IPS-18a (cell line): ENCODE data around the gene CCDC24.

Experiments
- H3K27ac ChIP-seq: one replicate; pipeline ENCODE4 v1.5.1; 2013; ENCODE audit warnings: low read length
- H3K27me3 ChIP-seq: one replicate; pipeline ENCODE4 v1.6.1; 2013; ENCODE audit warnings: mild to moderate bottlenecking, low read length; ENCODE audit not compliant: control insufficient read depth, insufficient read depth
- H3K36me3 ChIP-seq: one replicate; pipeline ENCODE4 v1.6.1; 2013; ENCODE audit warnings: low read depth, low read length; ENCODE audit not compliant: control insufficient read depth
- H3K4me1 ChIP-seq: one replicate; pipeline ENCODE4 v1.6.1; 2013; ENCODE audit warnings: low read depth, low read length; ENCODE audit not compliant: control insufficient read depth
- H3K4me3 ChIP-seq: one replicate; pipeline ENCODE4 v1.5.1; 2013; ENCODE audit warnings: low read length
- H3K9ac ChIP-seq: one replicate; pipeline ENCODE4 v1.6.1; 2013; ENCODE audit warnings: mild to moderate bottlenecking, low read length, moderate library complexity
- H3K9me3 ChIP-seq: one replicate; pipeline ENCODE4 v1.6.1; 2013; ENCODE audit warnings: low read depth, low read length; ENCODE audit not compliant: control insufficient read depth

CCDC24 gene

GRCh38 chr1:43953361-43953760 lies 38.0 kb upstream of the CCDC24 start:
- no peak overlapping the region for H3K9ac ChIP-seq
- H3K27me3 ChIP-seq, result no peaks in the 10 kb centered on the region
- no peaks in the 10 kb centered on the region for H3K4me1 ChIP-seq
- no peak overlapping the region for H3K27ac ChIP-seq
- peaks cover 8% of the 10 kb centered on the region for H3K36me3 ChIP-seq
- no peak overlapping the region for H3K4me3 ChIP-seq
- no peaks in the 10 kb centered on the region for H3K9me3 ChIP-seq

DNA sequence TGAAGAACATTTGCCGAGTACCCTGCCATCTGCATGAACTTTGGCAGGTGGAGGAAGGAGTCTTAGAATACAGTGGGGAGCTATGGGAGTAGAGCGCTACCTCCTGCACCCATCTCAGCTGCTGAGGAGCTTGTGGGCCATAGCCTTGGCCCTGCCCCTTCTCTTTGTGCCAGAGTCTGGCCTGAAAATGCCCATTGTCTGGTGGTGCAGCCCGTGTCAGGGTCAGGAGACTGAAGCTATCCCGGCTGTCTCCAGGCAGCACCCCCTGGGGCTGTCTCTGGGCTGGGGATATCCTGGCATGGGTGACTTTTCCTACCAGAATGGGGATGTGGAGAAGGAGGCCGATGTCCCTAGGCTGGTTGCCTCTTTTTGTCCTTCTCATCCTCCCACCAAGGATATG lies 37.4 kb upstream of the CCDC24 start:
- Histone ChIP-seq H3K9ac (no peak overlapping the region), H3K9me3 (no peaks in the 10 kb centered on the region), H3K27me3 (no peaks in the 10 kb centered on the region), H3K36me3 (peaks cover 8% of the 10 kb centered on the region), H3K4me3 (no peak overlapping the region), H3K4me1 (no peaks in the 10 kb centered on the region), H3K27ac (no peak overlapping the region)

DNA sequence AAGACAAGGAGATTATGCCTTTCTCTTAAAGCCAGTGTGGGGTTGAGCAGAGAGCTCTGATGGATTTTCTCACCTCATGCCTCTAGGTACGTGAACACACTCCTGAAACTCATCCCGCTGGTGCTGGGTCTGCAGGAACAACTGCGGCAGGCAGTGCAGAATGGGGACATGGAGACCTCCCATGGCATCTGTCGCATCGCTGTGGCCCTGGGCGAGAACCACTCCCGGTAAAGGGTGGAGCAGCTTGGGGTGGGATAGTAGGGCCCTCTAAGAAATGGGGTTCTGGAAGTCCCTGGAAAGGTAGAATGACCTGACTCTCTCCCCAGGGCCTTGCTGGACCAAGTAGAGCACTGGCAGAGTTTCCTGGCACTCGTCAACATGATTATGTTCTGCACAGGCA lies 35.2 kb upstream of the CCDC24 start:
- Histone ChIP-seq H3K36me3 (peaks cover 8% of the 10 kb centered on the region), H3K9ac (no peak overlapping the region), H3K9me3 (no peaks in the 10 kb centered on the region), H3K27ac (no peak overlapping the region), H3K4me3 (no peak overlapping the region), H3K4me1 (no peaks in the 10 kb centered on the region), H3K27me3 (no peaks in the 10 kb centered on the region)

DNA sequence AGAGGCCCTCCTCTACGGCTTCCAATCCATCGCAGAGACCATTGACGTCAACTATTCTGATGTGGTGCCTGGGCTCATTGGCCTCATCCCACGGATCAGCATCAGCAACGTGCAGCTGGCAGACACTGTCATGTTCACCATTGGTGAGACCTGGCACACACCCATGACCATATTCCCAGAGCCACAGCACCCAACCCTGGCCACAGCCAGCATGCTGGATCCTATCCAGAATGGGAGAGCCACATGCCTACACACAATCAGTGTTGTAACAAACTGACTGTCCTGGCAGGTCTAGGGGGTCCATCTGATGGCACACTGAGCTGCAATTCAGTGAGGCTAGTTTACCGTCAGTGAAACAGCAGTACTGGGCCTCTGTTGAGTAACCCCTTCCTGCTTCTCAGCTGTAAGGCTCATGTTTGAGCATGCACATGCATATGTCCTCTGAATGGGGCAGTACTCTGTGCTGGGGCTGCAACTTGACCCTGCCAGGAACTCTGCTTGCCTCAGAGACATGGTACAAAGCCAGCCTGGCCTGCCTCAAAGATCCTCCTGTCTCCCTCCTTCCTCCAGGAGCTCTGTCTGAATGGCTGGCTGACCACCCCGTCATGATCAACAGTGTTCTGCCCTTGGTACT lies 33.9 kb upstream of the CCDC24 start:
- Histone ChIP-seq H3K27me3 (no peaks in the 10 kb centered on the region), H3K9ac (no peak overlapping the region), H3K9me3 (no peaks in the 10 kb centered on the region), H3K27ac (no peak overlapping the region), H3K4me1 (no peaks in the 10 kb centered on the region), H3K36me3 (peaks cover 8% of the 10 kb centered on the region), H3K4me3 (no peak overlapping the region)

DNA sequence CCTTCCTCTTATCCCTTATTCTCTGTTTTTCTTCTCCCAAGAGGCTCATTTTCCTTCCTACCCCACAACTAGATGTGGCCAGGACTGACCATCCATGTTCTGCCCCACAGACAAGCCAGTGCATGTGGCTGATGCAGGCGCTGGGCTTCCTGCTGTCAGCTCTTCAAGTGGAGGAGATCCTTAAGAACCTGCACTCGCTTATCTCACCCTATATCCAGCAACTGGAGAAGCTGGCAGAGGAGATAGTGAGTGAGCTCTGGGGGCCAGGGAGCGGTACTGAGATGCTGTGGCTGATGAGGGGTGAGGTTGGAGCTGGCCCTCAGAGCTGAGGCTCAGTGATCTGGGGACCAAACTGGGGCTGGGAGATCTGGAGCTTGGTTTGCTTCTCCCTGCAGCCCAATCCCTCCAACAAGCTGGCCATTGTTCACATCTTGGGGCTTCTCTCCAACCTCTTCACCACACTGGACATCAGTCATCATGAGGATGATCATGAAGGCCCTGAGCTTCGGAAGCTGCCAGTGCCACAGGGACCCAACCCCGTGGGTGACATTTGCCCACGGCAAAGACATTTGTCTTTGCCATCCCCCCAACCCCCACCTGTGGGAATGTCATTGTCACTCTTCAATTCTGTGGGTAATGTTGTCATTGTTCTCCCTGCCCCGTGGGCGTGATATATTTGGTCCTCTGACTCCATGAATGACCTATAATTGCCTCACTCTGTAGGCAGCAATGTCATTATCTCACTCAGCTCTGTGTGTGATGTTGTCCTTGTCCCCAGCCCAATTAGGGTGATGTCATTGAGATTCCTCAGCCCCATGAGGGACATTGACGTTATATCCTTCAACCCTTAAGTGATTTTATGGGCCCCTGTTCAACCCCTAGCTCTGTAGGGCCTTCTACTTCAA lies 32.8 kb upstream of the CCDC24 start:
- Histone ChIP-seq H3K36me3 (peaks cover 8% of the 10 kb centered on the region), H3K9ac (no peak overlapping the region), H3K4me1 (no peaks in the 10 kb centered on the region), H3K27me3 (no peaks in the 10 kb centered on the region), H3K4me3 (no peak overlapping the region), H3K9me3 (no peaks in the 10 kb centered on the region), H3K27ac (no peak overlapping the region)

- Histone ChIP-seq H3K9ac (no peak overlapping the region), H3K36me3 (peaks cover 8% of the 10 kb centered on the region)
These were observed 30.6 kb upstream of the CCDC24 start for GRCh38 chr1:43960798-43961197.

GRCh38 chr1:43961692-43962091 lies 29.7 kb upstream of the CCDC24 start:
- peaks cover 8% of the 10 kb centered on the region for H3K36me3 ChIP-seq
- no peaks in the 10 kb centered on the region for H3K27me3 ChIP-seq
- H3K27ac ChIP-seq, result no peak overlapping the region
- no peak overlapping the region for H3K4me3 ChIP-seq
- H3K9ac ChIP-seq, result no peak overlapping the region
- H3K9me3 ChIP-seq, result no peaks in the 10 kb centered on the region
- H3K4me1 ChIP-seq, result no peaks in the 10 kb centered on the region

More at GRCh38 chr1:43960798-43961197, 30.6 kb upstream of the CCDC24 start:
- Histone ChIP-seq H3K9me3 (no peaks in the 10 kb centered on the region), H3K27me3 (no peaks in the 10 kb centered on the region), H3K27ac (no peak overlapping the region), H3K4me3 (no peak overlapping the region), H3K4me1 (no peaks in the 10 kb centered on the region)

DNA sequence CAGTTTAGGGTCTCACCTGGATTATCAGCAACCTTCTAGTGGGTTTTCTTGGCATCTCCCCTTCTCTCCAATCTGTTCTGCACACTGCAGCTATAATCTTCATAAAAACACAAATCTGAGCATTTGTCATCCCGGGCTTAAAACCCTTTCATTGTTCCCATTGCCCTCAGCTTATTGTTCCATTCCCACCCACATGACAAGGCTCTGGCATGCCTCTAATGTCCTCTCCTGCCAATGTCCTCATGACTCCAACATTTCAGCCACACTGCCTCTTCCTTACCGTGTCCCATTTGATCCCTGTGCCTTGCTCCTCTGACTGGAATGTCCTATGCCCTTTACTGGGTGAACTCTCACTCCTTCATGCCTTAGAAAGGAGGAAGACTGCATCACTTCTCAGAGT lies 29.1 kb upstream of the CCDC24 start:
- Histone ChIP-seq H3K27me3 (no peaks in the 10 kb centered on the region), H3K9ac (no peak overlapping the region), H3K4me1 (no peaks in the 10 kb centered on the region), H3K27ac (no peak overlapping the region), H3K36me3 (peaks cover 7% of the 10 kb centered on the region), H3K4me3 (no peak overlapping the region), H3K9me3 (no peaks in the 10 kb centered on the region)

DNA sequence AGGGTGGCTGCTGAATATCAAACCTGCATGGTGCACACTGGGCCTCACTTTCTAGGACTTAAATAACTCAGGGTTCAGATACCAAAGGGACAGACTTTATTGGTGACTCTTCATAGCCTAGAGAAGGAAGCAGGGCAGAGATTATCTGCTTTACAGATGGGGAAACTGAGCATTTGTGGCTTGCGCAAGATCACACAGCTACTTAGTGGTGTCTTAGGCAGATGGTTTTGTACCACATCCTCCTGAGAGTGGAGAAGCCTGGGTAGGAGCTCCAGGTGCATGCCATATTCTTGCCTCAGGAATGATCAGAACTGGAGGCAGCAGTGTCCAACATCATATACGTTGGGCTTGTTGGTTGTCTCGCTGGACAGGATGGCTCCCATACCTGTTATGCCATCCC lies 28.4 kb upstream of the CCDC24 start:
- no peaks in the 10 kb centered on the region for H3K27me3 ChIP-seq
- no peaks in the 10 kb centered on the region for H3K4me1 ChIP-seq
- H3K4me3 ChIP-seq, result no peak overlapping the region
- no peak overlapping the region for H3K9ac ChIP-seq
- H3K9me3 ChIP-seq, result no peaks in the 10 kb centered on the region
- no peak overlapping the region for H3K27ac ChIP-seq
- H3K36me3 ChIP-seq, result peaks cover under 1% of the 10 kb centered on the region

DNA sequence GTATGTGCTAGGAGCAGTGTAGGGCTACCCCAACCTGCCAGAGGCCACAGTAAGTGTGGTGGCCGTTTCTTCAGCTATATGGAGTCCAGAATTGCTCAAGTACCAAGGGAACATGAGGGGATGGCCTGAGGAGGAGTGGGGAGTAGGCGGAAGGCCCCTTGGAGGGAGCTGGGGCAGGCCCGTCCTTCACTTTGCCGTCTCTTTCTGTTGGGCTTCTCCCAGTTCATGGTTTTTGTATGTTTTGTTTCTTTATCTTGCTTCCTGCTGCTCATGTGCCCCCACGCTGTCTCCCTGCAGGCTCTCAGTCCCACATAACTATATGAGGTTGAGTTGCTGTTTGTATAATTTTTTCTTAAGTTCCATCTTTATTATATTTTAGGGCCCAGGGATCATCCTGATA lies 27.5 kb upstream of the CCDC24 start:
- Histone ChIP-seq H3K4me3 (no peak overlapping the region), H3K36me3 (no peaks in the 10 kb centered on the region), H3K27ac (no peak overlapping the region), H3K27me3 (no peaks in the 10 kb centered on the region), H3K4me1 (no peaks in the 10 kb centered on the region), H3K9me3 (no peaks in the 10 kb centered on the region), H3K9ac (no peak overlapping the region)

DNA sequence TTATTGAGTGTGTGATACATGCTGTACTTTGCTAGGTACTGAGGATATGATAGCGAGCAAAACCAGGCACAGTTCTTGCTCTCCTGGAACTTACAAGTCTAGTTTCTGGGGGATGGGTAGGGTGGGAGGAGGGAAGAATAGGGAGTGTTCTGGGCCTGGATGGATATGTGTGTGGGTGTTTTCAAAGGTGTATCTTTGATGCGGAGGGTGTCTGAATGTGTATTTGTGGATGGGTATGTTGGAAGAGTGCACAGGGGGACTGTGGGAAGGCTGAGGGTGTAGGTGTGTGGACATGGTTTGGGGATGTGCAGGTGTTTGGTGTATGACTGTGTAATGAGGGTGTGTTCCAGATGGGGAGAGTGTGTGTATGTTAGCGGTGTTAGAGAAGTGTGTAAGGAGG lies 26.1 kb upstream of the CCDC24 start:
- Histone ChIP-seq H3K4me1 (peaks cover 3% of the 10 kb centered on the region), H3K36me3 (no peaks in the 10 kb centered on the region), H3K27ac (no peak overlapping the region), H3K27me3 (no peaks in the 10 kb centered on the region), H3K9me3 (no peaks in the 10 kb centered on the region), H3K9ac (no peak overlapping the region), H3K4me3 (no peak overlapping the region)
